IMR-90 (cell line): ENCODE data around the gene SGCA. TPM values are rescaled to one million over a fixed set of nuclear protein-coding genes. Genes with fewer than 3 reads are reported as not detected.

ENCODE experiments used
- ATAC-seq: fragments of 200-7000 bp; cut with Tn5 transposase; 2 replicates; pipeline ENCODE4 v1.9.1; 2020; ENCODE audit warnings: low read depth, mild to moderate bottlenecking, moderate library complexity
- BruUV-seq: library from RNA; stranded (reverse); fragments of 400-500 nt; replicated peaks from 2 replicates; lab custom pipeline; 2021; lab: Mats Ljungman, UMichigan
- CTCF ChIA-PET: fragments of 300-600 bp; formaldehyde crosslinking; extraction: SDS; loops from one replicate; lab custom pipeline; 2021; ENCODE audit warnings: antibody characterized with exemption; lab: Yijun Ruan, JAX
- POLR2A ChIA-PET: fragments of 300-600 bp; sonication (Branson Sonifier 250); formaldehyde crosslinking; loops from one replicate; lab custom pipeline; 2022; ENCODE audit warnings: antibody characterized with exemption; ENCODE audit not compliant: unreplicated experiment; lab: Charles Lee
- DNase-seq: peaks from one replicate; pipeline ENCODE4 v3.0.0; 2013
- H2AFZ ChIP-seq: replicated peaks from 2 replicates; pipeline ENCODE3; 2013; ENCODE audit warnings: low read length, mild to moderate bottlenecking; ENCODE audit not compliant: poor library complexity
- H2AK5ac ChIP-seq: 2 replicates; pipeline ENCODE4 v1.6.1; 2013; ENCODE audit warnings: low read depth, low read length, inconsistent platforms
- H2AK9ac ChIP-seq: replicated peaks from 2 replicates; pipeline ENCODE3; 2013; ENCODE audit warnings: mild to moderate bottlenecking, low read depth, low read length, moderate library complexity; ENCODE audit not compliant: poor library complexity
- H2BK120ac ChIP-seq: 2 replicates; pipeline ENCODE4 v1.6.1; 2013; ENCODE audit warnings: low read depth, low read length, inconsistent platforms
- H2BK15ac ChIP-seq: 3 replicates; pipeline ENCODE4 v1.6.1; 2013; ENCODE audit warnings: low read depth, low read length, inconsistent platforms
- H2BK20ac ChIP-seq: 2 replicates; pipeline ENCODE4 v1.6.1; 2013; ENCODE audit warnings: low read depth, mild to moderate bottlenecking, inconsistent platforms, low read length, moderate library complexity
- H2BK5ac ChIP-seq: 2 replicates; pipeline ENCODE4 v1.6.1; 2013; ENCODE audit warnings: mild to moderate bottlenecking, low read depth, low read length, inconsistent platforms; ENCODE audit not compliant: poor library complexity, severe bottlenecking
- H3K14ac ChIP-seq: replicated peaks from 2 replicates; pipeline ENCODE4 v1.6.1; 2013; ENCODE audit warnings: low read depth, low read length, inconsistent platforms
- H3K18ac ChIP-seq: 2 replicates; pipeline ENCODE4 v1.6.1; 2013; ENCODE audit warnings: low read depth, low read length, control low read depth
- H3K23ac ChIP-seq: 2 replicates; pipeline ENCODE4 v1.6.1; 2013; ENCODE audit warnings: low read depth, low read length, inconsistent platforms
- H3K27ac ChIP-seq: 2 replicates; pipeline ENCODE4 v1.5.1; 2013; ENCODE audit warnings: mild to moderate bottlenecking, control low read depth, low read length; ENCODE audit not compliant: insufficient read depth
- H3K27me3 ChIP-seq: 2 replicates; pipeline ENCODE4 v1.6.1; 2013; ENCODE audit warnings: low read length; ENCODE audit not compliant: control insufficient read depth, insufficient read depth
- H3K36me3 ChIP-seq: 2 replicates; pipeline ENCODE4 v1.6.1; 2013; ENCODE audit warnings: low read length, mixed read lengths; ENCODE audit not compliant: control insufficient read depth, insufficient read depth
- H3K4ac ChIP-seq: 2 replicates; pipeline ENCODE4 v1.6.1; 2013; ENCODE audit warnings: low read depth, low read length, inconsistent platforms
- H3K4me1 ChIP-seq: 2 replicates; pipeline ENCODE4 v1.6.1; 2013; ENCODE audit warnings: low read length, mixed read lengths; ENCODE audit not compliant: control insufficient read depth, insufficient read depth
- H3K4me2 ChIP-seq: 2 replicates; pipeline ENCODE4 v1.6.1; 2013; ENCODE audit warnings: low read depth, mild to moderate bottlenecking, control low read depth, low read length, moderate library complexity
- H3K4me3 ChIP-seq: 2 replicates; pipeline ENCODE4 v1.5.1; 2013; ENCODE audit warnings: low read depth, mild to moderate bottlenecking, control low read depth, low read length, moderate library complexity; ENCODE audit not compliant: insufficient read depth
- H3K56ac ChIP-seq: 2 replicates; pipeline ENCODE4 v1.6.1; 2013; ENCODE audit warnings: low read length, inconsistent platforms; ENCODE audit not compliant: insufficient read depth; ENCODE audit errors: extremely low read depth
- H3K79me1 ChIP-seq, 2 experiments: 2 replicates each; pipeline ENCODE4 v1.6.1; 2013; ENCODE audit warnings: low read length in 2 of 2, inconsistent platforms in 1 of 2, low read depth in 1 of 2
- H3K9ac ChIP-seq: 2 replicates; pipeline ENCODE4 v1.6.1; 2013; ENCODE audit warnings: low read depth, low read length, control low read depth
- H3K9me1 ChIP-seq: 2 replicates; pipeline ENCODE4 v1.6.1; 2013; ENCODE audit warnings: low read length, inconsistent platforms; ENCODE audit not compliant: insufficient read depth
- H3K9me3 ChIP-seq: 2 replicates; pipeline ENCODE4 v1.6.1; 2013; ENCODE audit warnings: low read length; ENCODE audit not compliant: control insufficient read depth, insufficient read depth
- H4K20me1 ChIP-seq: 2 replicates; pipeline ENCODE4 v1.6.1; 2013; ENCODE audit warnings: low read length, inconsistent platforms; ENCODE audit not compliant: insufficient read depth
- H4K5ac ChIP-seq: 2 replicates; pipeline ENCODE4 v1.6.1; 2013; ENCODE audit warnings: mild to moderate bottlenecking, low read depth, low read length, control low read depth
- H4K8ac ChIP-seq, 2 experiments: 2 replicates each; pipeline ENCODE4 v1.6.1; 2013; ENCODE audit warnings: low read depth in 2 of 2, low read length in 2 of 2, control low read depth in 1 of 2, inconsistent platforms in 1 of 2
- H4K91ac ChIP-seq: 2 replicates; pipeline ENCODE4 v1.6.1; 2013; ENCODE audit warnings: low read depth, low read length, inconsistent platforms; ENCODE audit not compliant: insufficient read depth
- CEBPB ChIP-seq: IDR thresholded peaks from 2 replicates; pipeline ENCODE4 v1.6.1; 2012; ENCODE audit warnings: low read depth, low read length, improper control_type of control experiment
- FOS ChIP-seq: fragments of 150-350 bp; IDR thresholded peaks from 2 replicates; pipeline ENCODE4 v1.6.1; 2016; ENCODE audit warnings: low read depth, low read length
- MAZ ChIP-seq: IDR thresholded peaks from 2 replicates; pipeline ENCODE4 v1.6.1; 2012; ENCODE audit warnings: low read depth, mild to moderate bottlenecking, low read length, improper control_type of control experiment, moderate library complexity, borderline replicate concordance
- WGBS, 2 experiments: methylation state at CpG; one replicate each; pipeline versions ENCODE4 v1.1.5 to v1.1.7; 2013; ENCODE audit warnings: missing lambda C conversion rate in 2 of 2; ENCODE audit not compliant: insufficient read length in 1 of 2; ENCODE audit errors: extremely low coverage in 2 of 2; 5-methylcytosine and 5-hydroxymethylcytosine counted together
- dilution Hi-C: fragments of 300-500 bp; cut with HindIII; formaldehyde crosslinking; loops from one replicate; pipeline ENCODE4 v1.14.3; 2018; ENCODE audit warnings: low sequenced_read_pairs; ENCODE audit not compliant: unreplicated experiment
- in situ Hi-C: fragments of 300-500 bp; cut with MboI; formaldehyde crosslinking; loops from 3 replicates; pipeline ENCODE4 v1.14.3; 2019; ENCODE audit warnings: low sequenced_read_pairs, inconsistent platforms, mixed read lengths
- intact Hi-C: fragments of 100-400 bp; cut with micrococcal nuclease; formaldehyde crosslinking; loops from 2 replicates; pipeline ENCODE4 v1.10.0; 2022
- polyA plus RNA-seq, 3 experiments: library from polyadenylated mRNA; depleted of rRNA; stranded (reverse); fragments of >200 nt; gene quantifications; 2 replicates each; pipeline ENCODE4 v1.2.3, GENCODE V29; 2012; ENCODE audit warnings: low replicate concordance in 1 of 3
- total RNA-seq: library from RNA; depleted of rRNA; stranded (reverse); fragments of >200 nt; gene quantifications from 2 replicates; pipeline ENCODE4 v1.2.3, GENCODE V29; 2012

The SGCA gene
- total and polyA plus RNA-seq, 2 of the 4 experiments (the other 2 are of a cell fraction), result 0.19 TPM; not detected in 1

GRCh38 chr17:50133028-50133768, 32.6 kb upstream of the SGCA start:
- peak overlapping the region; percentile 3 for H3K4me2 ChIP-seq
- peak overlapping the region; percentile 52 for H3K14ac ChIP-seq
- intact Hi-C loops (no loop called here), in situ Hi-C loops (no loop called here), dilution Hi-C loops (no loop called here)
- H3K56ac ChIP-seq, result peak overlapping the region; percentile 71; the same call in 1 of the 2 replicates
- peak overlapping the region; percentile 71 for H2AFZ ChIP-seq
- peak overlapping the region; percentile 59 for H2BK5ac ChIP-seq
- no peak overlapping the region for H4K91ac ChIP-seq
- ATAC-seq, result peak; percentile 25
- peak overlapping the region; percentile 81 for H2AK9ac ChIP-seq
- H3K9ac ChIP-seq, result 0 out of 2 replicates have a peak overlapping the region, but pooled peaks have one; percentile 14
- DNase-seq, result peak; percentile 55
- POLR2A ChIA-PET, result interaction anchor here (0.6 kb wide), 1 partner anchor 66 kb away, joined by 9 read pairs; no protein-coding TSS in a partner anchor
- H3K4me3 ChIP-seq, result no peak overlapping the region
- H3K9me1 ChIP-seq, result peaks cover 6% of the 10 kb centered on the region
- H3K9me3 ChIP-seq, result no peaks in the 10 kb centered on the region
- H3K23ac ChIP-seq, result 0 out of 2 replicates have a peak overlapping the region, but pooled peaks have one; percentile 24
- H2BK15ac ChIP-seq, result no peak overlapping the region; the same call in 2 of the 3 replicates
- H2BK20ac ChIP-seq, result no peak overlapping the region
- CTCF ChIA-PET, result interaction anchor here (0.9 kb wide), 1 partner anchor 29 kb away, joined by 3 read pairs; no protein-coding TSS in a partner anchor
- no peak overlapping the region; the same call in 1 of the 2 replicates for H2BK120ac ChIP-seq
- H4K20me1 ChIP-seq, result peaks cover 27% of the 10 kb centered on the region
- peak overlapping the region; percentile 82; the same call in 1 of the 2 replicates for H2AK5ac ChIP-seq
- H4K8ac ChIP-seq, result peak overlapping the region in 1 of 2 experiments; percentile 6; a peak in 1 of 4 replicates
- no peaks in the 10 kb centered on the region for H3K27me3 ChIP-seq
- H3K36me3 ChIP-seq, result peaks cover 38% of the 10 kb centered on the region
- peak overlapping the region; percentile 66 for H3K4ac ChIP-seq
- TF ChIP-seq MAZ, result peak; percentile 42; the same call in 1 of the 2 replicates
- TF ChIP-seq CEBPB, result no peak
- peak; percentile 43; the same call in 1 of the 2 replicates for TF ChIP-seq FOS
- peak overlapping the region; percentile 29; the same call in 1 of the 2 replicates for H3K27ac ChIP-seq
- H4K5ac ChIP-seq, result peak overlapping the region; percentile 31; the same call in 1 of the 2 replicates
- peaks cover 18 to 56% of the 10 kb centered on the region in 2 experiments; a peak in 3 of 4 replicates for H3K79me1 ChIP-seq
- WGBS, 2 experiments, result 50% methylated on average over 1 of the region's 7 CpGs; no CpG with 5 or more reads in 1 of the 2 experiments
- peaks cover 20% of the 10 kb centered on the region for H3K4me1 ChIP-seq
- BruUV-seq, result no TSS peak
- H3K18ac ChIP-seq, result 0 out of 2 replicates have a peak overlapping the region, but pooled peaks have one; percentile 5
